ENCODE data around the gene CFAP210. TPM values are rescaled to one million over a fixed set of nuclear protein-coding genes. Genes with fewer than 3 reads are reported as not detected.
"Not testable (repeated sequence)": the region's sequence is repeated elsewhere in the genome, so short reads cannot be mapped to it uniquely, and the experiment has no call there.

CFAP210 gene
- total RNA-seq, 1 experiment from 2014 or later, result 0.94 TPM

GRCh38 chr2:169619946-169620345 lies 74.3 kb downstream of the CFAP210 start:
- Histone ChIP-seq H4K8ac (replicated peaks; ENCODE audit: insufficient read length, low read depth, low read length) (no peak overlapping the region), H2BK120ac (ENCODE audit: low read depth, low read length, poor library complexity, severe bottlenecking) (no peak overlapping the region), H3K27me3 (ENCODE audit: insufficient read depth, low read length) (no peaks in the 10 kb centered on the region), H2AK5ac (ENCODE audit: insufficient read length, low read length) (no peak overlapping the region), H3K79me2 (ENCODE audit: insufficient read depth, low read length) (no peaks in the 10 kb centered on the region; the same call in 1 of the 2 replicates), H4K5ac (ENCODE audit: insufficient read length, low read depth, low read length) (no peak overlapping the region), H2BK12ac (ENCODE audit: insufficient read length, low read depth, low read length) (no peak overlapping the region), H3K9ac (ENCODE audit: extremely low read depth, insufficient read length, low read length) (no peak overlapping the region), H4K20me1 (ENCODE audit: control insufficient read depth, insufficient read depth, insufficient read length) (no peaks in the 10 kb centered on the region), H3K23me2 (ENCODE audit: insufficient read length, low read depth, low read length, poor library complexity, severe bottlenecking) (no peaks in the 10 kb centered on the region), H2BK20ac (ENCODE audit: low read depth, low read length, poor library complexity, severe bottlenecking) (no peak overlapping the region), H2AFZ (ENCODE audit: low read length) (no peak overlapping the region), H3T11ph (ENCODE audit: low read length) (no peak overlapping the region), H2BK15ac (ENCODE audit: low read depth, low read length) (no peak overlapping the region), H2BK5ac (ENCODE audit: insufficient read length, low read length) (no peak overlapping the region), H3K4me1 (ENCODE audit: insufficient read depth, low read length) (no peaks in the 10 kb centered on the region), H3K18ac (ENCODE audit: insufficient read length, low read depth, low read length) (no peak overlapping the region), H3K4ac (ENCODE audit: low read depth, low read length) (no peak overlapping the region), H3K14ac (ENCODE audit: insufficient read depth, low read length) (no peak overlapping the region), H3K56ac (ENCODE audit: insufficient read length, low read depth, low read length) (no peak overlapping the region), H3K4me2 (ENCODE audit: insufficient read depth, insufficient read length, low read length) (no peak overlapping the region), H3K79me1 (ENCODE audit: insufficient read depth, low read depth, low read length, poor library complexity, severe bottlenecking) (no peaks in the 10 kb centered on the region), H3K27ac (ENCODE audit: insufficient read length, low read depth, low read length) (no peak overlapping the region), H4K91ac (ENCODE audit: insufficient read length, low read depth, low read length) (no peak overlapping the region), H3K9me3 (ENCODE audit: control insufficient read depth, low read depth, low read length) (no peaks in the 10 kb centered on the region), H3K23ac (ENCODE audit: insufficient read length, low read depth, low read length) (no peak overlapping the region)
- WGBS (ENCODE audit: extremely low coverage, insufficient read length, low lambda C conversion rate), result no CpG with 5 or more reads among the region's 3 CpGs
- peaks cover 9% of the 10 kb centered on the region in 2 experiments for H3K9me3 Mint-ChIP-seq
- peak overlapping the region in 1 of 3 experiments; percentile 0; a peak in 1 of 7 replicates for H3K27ac Mint-ChIP-seq
- no peak for DNase-seq
- no peak overlapping the region for H3K4me3 Mint-ChIP-seq
- H3K27me3 Mint-ChIP-seq (ENCODE audit: low read depth), result no peaks in the 10 kb centered on the region
- H3K36me3 Mint-ChIP-seq (ENCODE audit: insufficient read depth in 1 of 3, low read depth in 3 of 3), result peaks cover 30 to 74% (median 54%) of the 10 kb centered on the region in 3 experiments
- no peaks in the 10 kb centered on the region for H3K4me1 Mint-ChIP-seq
- TF ChIP-seq, protein P1, sequence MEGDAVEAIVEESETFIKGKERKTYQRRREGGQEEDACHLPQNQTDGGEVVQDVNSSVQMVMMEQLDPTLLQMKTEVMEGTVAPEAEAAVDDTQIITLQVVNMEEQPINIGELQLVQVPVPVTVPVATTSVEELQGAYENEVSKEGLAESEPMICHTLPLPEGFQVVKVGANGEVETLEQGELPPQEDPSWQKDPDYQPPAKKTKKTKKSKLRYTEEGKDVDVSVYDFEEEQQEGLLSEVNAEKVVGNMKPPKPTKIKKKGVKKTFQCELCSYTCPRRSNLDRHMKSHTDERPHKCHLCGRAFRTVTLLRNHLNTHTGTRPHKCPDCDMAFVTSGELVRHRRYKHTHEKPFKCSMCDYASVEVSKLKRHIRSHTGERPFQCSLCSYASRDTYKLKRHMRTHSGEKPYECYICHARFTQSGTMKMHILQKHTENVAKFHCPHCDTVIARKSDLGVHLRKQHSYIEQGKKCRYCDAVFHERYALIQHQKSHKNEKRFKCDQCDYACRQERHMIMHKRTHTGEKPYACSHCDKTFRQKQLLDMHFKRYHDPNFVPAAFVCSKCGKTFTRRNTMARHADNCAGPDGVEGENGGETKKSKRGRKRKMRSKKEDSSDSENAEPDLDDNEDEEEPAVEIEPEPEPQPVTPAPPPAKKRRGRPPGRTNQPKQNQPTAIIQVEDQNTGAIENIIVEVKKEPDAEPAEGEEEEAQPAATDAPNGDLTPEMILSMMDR (conservative IDR thresholded peaks at IDR 0.05), result no peak

DNA sequence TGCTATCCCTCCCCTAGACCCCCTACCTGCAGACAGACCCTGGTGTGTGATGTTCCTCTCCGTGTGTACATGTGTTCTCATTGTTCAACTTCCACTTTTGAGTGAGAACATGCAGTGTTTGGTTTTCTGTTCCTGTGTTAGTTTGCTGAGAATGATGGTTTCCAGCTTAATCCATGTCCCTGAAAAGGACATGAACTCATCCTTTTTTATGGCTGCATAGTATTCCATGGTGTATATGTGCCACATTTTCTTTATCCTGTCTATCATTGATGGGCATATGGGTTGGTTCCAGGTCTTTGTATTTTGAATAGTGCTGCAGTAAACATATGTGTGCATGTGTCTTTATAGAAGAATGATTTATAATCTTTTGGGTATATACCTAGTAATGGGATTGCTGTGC lies 78.2 kb downstream of the CFAP210 start:
- not testable (repeated sequence) for DNase-seq; H3T11ph ChIP-seq (ENCODE audit: low read length); H3K4me3 Mint-ChIP-seq; H3K27me3 Mint-ChIP-seq (ENCODE audit: low read depth); H3K4me1 Mint-ChIP-seq; H3K9me3 ChIP-seq (ENCODE audit: control insufficient read depth, low read depth, low read length); H4K8ac ChIP-seq (replicated peaks; ENCODE audit: insufficient read length, low read depth, low read length); H3K79me2 ChIP-seq (ENCODE audit: insufficient read depth, low read length); H3K23me2 ChIP-seq (ENCODE audit: insufficient read length, low read depth, low read length, poor library complexity, severe bottlenecking); H2BK20ac ChIP-seq (ENCODE audit: low read depth, low read length, poor library complexity, severe bottlenecking); H3K79me1 ChIP-seq (ENCODE audit: insufficient read depth, low read depth, low read length, poor library complexity, severe bottlenecking); H4K5ac ChIP-seq (ENCODE audit: insufficient read length, low read depth, low read length); H3K4me2 ChIP-seq (ENCODE audit: insufficient read depth, insufficient read length, low read length); H3K27ac ChIP-seq (ENCODE audit: insufficient read length, low read depth, low read length); H3K18ac ChIP-seq (ENCODE audit: insufficient read length, low read depth, low read length); H4K20me1 ChIP-seq (ENCODE audit: control insufficient read depth, insufficient read depth, insufficient read length); H3K56ac ChIP-seq (ENCODE audit: insufficient read length, low read depth, low read length); H3K27me3 ChIP-seq (ENCODE audit: insufficient read depth, low read length); H2AK5ac ChIP-seq (ENCODE audit: insufficient read length, low read length); H2BK120ac ChIP-seq (ENCODE audit: low read depth, low read length, poor library complexity, severe bottlenecking); H3K23ac ChIP-seq (ENCODE audit: insufficient read length, low read depth, low read length); H2AFZ ChIP-seq (ENCODE audit: low read length); H3K14ac ChIP-seq (ENCODE audit: insufficient read depth, low read length); H2BK15ac ChIP-seq (ENCODE audit: low read depth, low read length); H2BK5ac ChIP-seq (ENCODE audit: insufficient read length, low read length); H3K9ac ChIP-seq (ENCODE audit: extremely low read depth, insufficient read length, low read length); H3K27ac Mint-ChIP-seq; H3K9me3 Mint-ChIP-seq; H2BK12ac ChIP-seq (ENCODE audit: insufficient read length, low read depth, low read length); H3K4ac ChIP-seq (ENCODE audit: low read depth, low read length); H4K91ac ChIP-seq (ENCODE audit: insufficient read length, low read depth, low read length); H3K4me1 ChIP-seq (ENCODE audit: insufficient read depth, low read length)
- peaks cover 59 to 87% (median 86%) of the 10 kb centered on the region in 3 experiments for H3K36me3 Mint-ChIP-seq (ENCODE audit: insufficient read depth in 1 of 3, low read depth in 3 of 3)
- WGBS (ENCODE audit: extremely low coverage, insufficient read length, low lambda C conversion rate), result no CpG with 5 or more reads among the region's 1 CpG

All from H9 (cell line).